ENCODE measurements around the gene THSD4.

THSD4 gene

GRCh38 chr15:71469413-71469812, 354.1 kb downstream of the THSD4 start:
- DNase-seq (ENCODE audit: low read depth): no peak
- TF ChIP-seq, protein P1, sequence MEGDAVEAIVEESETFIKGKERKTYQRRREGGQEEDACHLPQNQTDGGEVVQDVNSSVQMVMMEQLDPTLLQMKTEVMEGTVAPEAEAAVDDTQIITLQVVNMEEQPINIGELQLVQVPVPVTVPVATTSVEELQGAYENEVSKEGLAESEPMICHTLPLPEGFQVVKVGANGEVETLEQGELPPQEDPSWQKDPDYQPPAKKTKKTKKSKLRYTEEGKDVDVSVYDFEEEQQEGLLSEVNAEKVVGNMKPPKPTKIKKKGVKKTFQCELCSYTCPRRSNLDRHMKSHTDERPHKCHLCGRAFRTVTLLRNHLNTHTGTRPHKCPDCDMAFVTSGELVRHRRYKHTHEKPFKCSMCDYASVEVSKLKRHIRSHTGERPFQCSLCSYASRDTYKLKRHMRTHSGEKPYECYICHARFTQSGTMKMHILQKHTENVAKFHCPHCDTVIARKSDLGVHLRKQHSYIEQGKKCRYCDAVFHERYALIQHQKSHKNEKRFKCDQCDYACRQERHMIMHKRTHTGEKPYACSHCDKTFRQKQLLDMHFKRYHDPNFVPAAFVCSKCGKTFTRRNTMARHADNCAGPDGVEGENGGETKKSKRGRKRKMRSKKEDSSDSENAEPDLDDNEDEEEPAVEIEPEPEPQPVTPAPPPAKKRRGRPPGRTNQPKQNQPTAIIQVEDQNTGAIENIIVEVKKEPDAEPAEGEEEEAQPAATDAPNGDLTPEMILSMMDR (conservative IDR thresholded peaks at IDR 0.05; ENCODE audit: low read depth, low read length): no peak
- H3K4me3 ChIP-seq (ENCODE audit: low read length): no peak overlapping the region

DNA sequence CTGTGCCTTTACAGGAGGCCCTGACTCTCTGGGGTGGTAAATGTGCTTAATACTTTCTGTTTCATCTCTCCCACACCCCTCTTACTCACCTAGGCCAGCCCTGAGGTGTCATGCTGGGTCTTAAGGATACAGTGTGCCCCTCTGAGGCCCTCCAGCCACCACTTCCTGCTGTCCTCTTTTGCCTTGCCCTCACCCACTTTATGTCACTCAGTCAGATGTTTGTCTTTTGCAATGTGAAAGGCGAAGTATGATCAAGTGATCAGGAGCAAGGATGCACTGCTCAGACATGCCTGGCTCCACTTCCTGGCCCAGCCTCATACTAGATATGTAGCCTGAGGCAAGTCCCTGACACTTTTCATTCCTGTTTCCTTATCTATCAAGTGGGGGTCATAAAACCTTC, 356.1 kb downstream of the THSD4 start:
- TF ChIP-seq, protein P1 (conservative IDR thresholded peaks at IDR 0.05; ENCODE audit: low read depth, low read length): no peak
- DNase-seq (ENCODE audit: low read depth): no peak
- no peak overlapping the region for H3K4me3 ChIP-seq (ENCODE audit: low read length)

DNA sequence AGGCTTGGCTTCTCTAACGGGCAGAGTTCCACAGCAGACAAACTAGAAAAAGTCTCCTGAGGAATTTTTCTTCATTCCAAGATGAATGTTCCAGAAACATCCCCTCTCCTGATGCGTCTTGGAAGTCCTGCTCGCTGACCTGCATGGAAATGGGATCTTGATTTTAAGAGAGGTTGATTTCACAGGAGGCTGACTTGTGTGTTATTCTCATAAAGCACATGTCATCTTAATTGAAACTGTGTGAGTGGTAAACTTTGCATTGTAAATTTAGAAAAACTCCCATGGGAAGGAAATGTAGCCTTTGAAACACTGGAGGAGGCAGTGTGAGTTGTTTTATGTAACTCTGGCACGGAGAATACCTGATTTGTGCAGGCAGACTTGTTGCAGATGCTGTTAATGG, 357.3 kb downstream of the THSD4 start:
- no peak for DNase-seq (ENCODE audit: low read depth)
- no peak overlapping the region for H3K4me3 ChIP-seq (ENCODE audit: low read length)
- TF ChIP-seq, protein P1 (conservative IDR thresholded peaks at IDR 0.05; ENCODE audit: low read depth, low read length): no peak

DNA sequence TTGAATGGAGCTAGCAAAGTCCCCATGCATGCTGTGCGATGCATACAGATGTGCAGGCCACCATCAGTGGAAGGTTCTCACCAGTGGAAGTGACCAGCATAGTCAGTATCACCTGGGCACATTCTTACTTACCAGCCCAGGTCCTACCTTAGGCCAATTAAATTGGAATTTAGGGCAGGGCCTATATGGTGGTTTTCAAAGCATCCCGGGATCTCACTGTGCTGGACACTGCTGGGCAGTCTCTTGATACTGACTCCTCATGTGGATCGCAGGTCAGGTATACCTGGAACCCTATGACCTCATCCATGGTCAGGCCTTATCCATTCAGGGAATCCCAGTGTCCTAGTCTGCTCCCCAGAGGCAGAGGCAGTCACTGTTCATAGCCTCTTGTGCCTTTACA, 358.5 kb downstream of the THSD4 start:
- TF ChIP-seq, protein P1 (conservative IDR thresholded peaks at IDR 0.05; ENCODE audit: low read depth, low read length): no peak
- no peak for DNase-seq (ENCODE audit: low read depth)
- H3K4me3 ChIP-seq (ENCODE audit: low read length): no peak overlapping the region

DNA sequence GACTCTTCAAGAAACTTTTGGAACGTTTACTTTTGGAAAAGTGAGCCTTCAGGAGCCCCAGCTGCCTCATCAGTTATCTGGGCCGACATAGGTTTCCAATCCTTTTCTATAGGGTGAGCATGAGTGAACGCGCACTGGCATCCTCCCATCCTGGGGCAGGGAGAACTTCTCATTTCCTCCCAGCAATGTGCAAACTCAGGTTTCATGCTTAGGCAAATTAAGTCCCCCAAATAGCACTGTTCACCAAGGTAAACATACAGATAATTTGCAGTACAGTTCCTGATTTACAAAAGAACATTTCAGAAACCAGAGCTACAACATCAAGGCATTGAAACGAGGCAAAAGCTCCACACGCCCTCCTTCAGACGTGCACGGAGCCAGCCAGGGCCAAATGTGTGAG, 361.6 kb downstream of the THSD4 start:
- TF ChIP-seq, protein P1 (conservative IDR thresholded peaks at IDR 0.05; ENCODE audit: low read depth, low read length): no peak
- no peak for DNase-seq (ENCODE audit: low read depth)
- H3K4me3 ChIP-seq (ENCODE audit: low read length): no peak overlapping the region

DNA sequence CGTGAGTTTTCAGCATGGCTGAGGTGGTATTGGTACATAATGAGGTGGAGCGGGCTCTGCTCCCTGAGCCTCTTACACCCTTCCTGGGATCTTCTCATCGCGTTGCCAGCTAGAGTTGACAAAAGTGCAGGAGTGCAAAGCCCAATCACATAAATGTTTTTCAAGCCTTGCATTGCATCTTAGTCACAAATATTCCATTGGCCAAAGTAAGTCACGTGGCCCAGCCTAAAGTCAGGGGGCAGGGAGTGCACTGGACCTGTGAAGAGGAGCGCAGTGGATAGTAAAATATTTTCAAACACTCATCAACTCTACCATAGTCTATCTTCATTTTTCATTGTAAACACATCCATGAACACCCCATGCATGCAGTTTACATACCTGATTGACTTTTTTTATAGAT, 365.3 kb downstream of the THSD4 start:
- TF ChIP-seq, protein P1 (conservative IDR thresholded peaks at IDR 0.05; ENCODE audit: low read depth, low read length): no peak
- H3K4me3 ChIP-seq (ENCODE audit: low read length): no peak overlapping the region
- DNase-seq (ENCODE audit: low read depth): no peak

- TF ChIP-seq, protein P1 (conservative IDR thresholded peaks at IDR 0.05; ENCODE audit: low read depth, low read length): no peak
- no peak for DNase-seq (ENCODE audit: low read depth)
- H3K4me3 ChIP-seq (ENCODE audit: low read length): no peak overlapping the region
Observed at GRCh38 chr15:71484080-71484479, 368.8 kb downstream of the THSD4 start.

All from retinal pigment epithelial cell (primary cell).